Measurements from ENCODE around the gene FHAD1.

Gene FHAD1

GRCh38 chr1:15218287-15219279, 28.4 kb upstream of the FHAD1 start:
- DNase-seq: no peak

- no peak for DNase-seq
Observed at GRCh38 chr1:15219280-15220023, 27.6 kb upstream of the FHAD1 start.

- DNase-seq: no peak
Observed at GRCh38 chr1:15220024-15220392, 27.0 kb upstream of the FHAD1 start.

- no peak for DNase-seq
Observed at GRCh38 chr1:15220825-15221431, 26.1 kb upstream of the FHAD1 start.

GRCh38 chr1:15222653-15223303, 24.2 kb upstream of the FHAD1 start:
- DNase-seq: no peak

GRCh38 chr1:15224259-15224869, 22.7 kb upstream of the FHAD1 start:
- no peak for DNase-seq

- no peak for DNase-seq
Observed at GRCh38 chr1:15224974-15225373, 22.0 kb upstream of the FHAD1 start.

- DNase-seq: no peak
Observed at GRCh38 chr1:15225461-15225860, 21.6 kb upstream of the FHAD1 start.

GRCh38 chr1:15226388-15227255, 20.4 kb upstream of the FHAD1 start:
- no peak for DNase-seq

GRCh38 chr1:15229707-15230131, 17.3 kb upstream of the FHAD1 start:
- DNase-seq: no peak

GRCh38 chr1:15231714-15232201, 15.3 kb upstream of the FHAD1 start:
- no peak for DNase-seq

GRCh38 chr1:15233689-15234088, 13.3 kb upstream of the FHAD1 start:
- DNase-seq: no peak

GRCh38 chr1:15236321-15236721, 10.7 kb upstream of the FHAD1 start:
- no peak for DNase-seq

- no peak for DNase-seq
Observed at GRCh38 chr1:15236746-15237145, 10.3 kb upstream of the FHAD1 start.

GRCh38 chr1:15238789-15239188, 8.2 kb upstream of the FHAD1 start:
- no peak for DNase-seq

GRCh38 chr1:15242766-15243165, 4.3 kb upstream of the FHAD1 start:
- DNase-seq: no peak

GRCh38 chr1:15243275-15244043, 3.6 kb upstream of the FHAD1 start:
- DNase-seq: no peak

- DNase-seq: no peak
Observed at GRCh38 chr1:15244813-15245212, 2.2 kb upstream of the FHAD1 start.

- no peak for DNase-seq
Observed at GRCh38 chr1:15245593-15246360, 1.2 kb upstream of the FHAD1 start.

- no peak for DNase-seq
Observed at GRCh38 chr1:15248216-15248615, 1.2 kb downstream of the FHAD1 start.

Measured in activated T-cell treated with anti-CD3 and anti-CD28 coated beads for 4 hours (primary cell).